Cardiac septum (tissue), 1 donor: ENCODE measurements around the gene ADAMTSL3. TPM values are rescaled to one million over a fixed set of nuclear protein-coding genes. Genes with fewer than 3 reads are reported as not detected.
"Not testable (repeated sequence)": the region's sequence is repeated elsewhere in the genome, so short reads cannot be mapped to it uniquely, and the experiment has no call there.

ENCODE experiments used
- DNase-seq: peaks from one replicate; pipeline ENCODE4 v3.0.0-alpha.2; 2020; ENCODE audit warnings: low spot score
- intact Hi-C: fragments of 100-400 bp; cut with DNase I; formaldehyde crosslinking; loops from one replicate; pipeline ENCODE4 v1.14.0; 2022
- total RNA-seq: library from RNA; stranded (reverse); fragmentation: NEBNext Ultra II Directional; extraction: Animal tissue kit (Norgen Biotek cat#: 25700); gene quantifications from one replicate; pipeline ENCODE4 v1.2.1, GENCODE V29; 2021
- donor health status: DM: no; HTN: no; CAD: no.

ADAMTSL3 gene
- total RNA-seq, 1 donor from 2014 or later: 9.8 TPM

DNA sequence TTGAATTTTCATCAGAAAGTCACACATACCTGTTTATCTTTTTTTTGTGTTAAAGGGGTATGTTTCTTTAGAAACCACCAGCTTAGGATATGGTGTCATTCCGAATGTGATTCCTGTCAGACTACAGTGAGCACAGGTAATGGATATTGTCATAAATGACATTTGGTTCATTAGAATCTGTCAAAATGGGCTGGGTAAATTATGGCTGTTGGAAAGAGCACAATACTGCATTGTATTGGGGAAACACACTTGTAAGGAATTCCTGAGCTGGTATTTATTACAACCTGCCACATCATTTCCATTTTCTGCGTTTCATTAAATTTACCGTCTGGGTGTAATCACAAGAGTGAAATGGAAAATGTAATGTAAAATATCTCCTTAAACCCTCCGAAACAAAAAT, 78.8 kb downstream of the ADAMTSL3 start:
- DNase-seq: no peak
- intact Hi-C loops: loop anchor here (10.0 kb wide), 1 partner anchor 302 kb away; no protein-coding TSS in a partner anchor

DNA sequence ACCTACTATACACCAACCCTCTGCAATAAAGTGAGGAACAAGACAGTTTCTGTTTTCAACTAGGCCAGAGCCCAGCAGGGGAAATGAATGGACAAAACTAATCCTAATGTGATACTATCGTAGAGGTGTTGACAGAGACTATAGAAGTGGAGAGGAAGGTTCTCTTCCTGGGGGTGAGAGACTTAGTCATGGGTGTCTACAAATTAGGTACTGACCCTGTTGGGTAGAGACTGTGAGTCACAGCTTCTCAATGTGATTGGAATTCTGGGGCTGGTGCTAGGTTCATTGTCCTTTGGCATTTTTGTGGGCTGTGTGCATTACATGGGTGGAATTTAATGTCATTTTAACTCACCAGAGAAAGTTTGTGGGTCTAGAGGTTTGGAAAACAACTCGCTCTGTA, 79.3 kb downstream of the ADAMTSL3 start:
- no peak for DNase-seq
- intact Hi-C loops: loop anchor here (10.0 kb wide), 1 partner anchor 302 kb away; no protein-coding TSS in a partner anchor

DNA sequence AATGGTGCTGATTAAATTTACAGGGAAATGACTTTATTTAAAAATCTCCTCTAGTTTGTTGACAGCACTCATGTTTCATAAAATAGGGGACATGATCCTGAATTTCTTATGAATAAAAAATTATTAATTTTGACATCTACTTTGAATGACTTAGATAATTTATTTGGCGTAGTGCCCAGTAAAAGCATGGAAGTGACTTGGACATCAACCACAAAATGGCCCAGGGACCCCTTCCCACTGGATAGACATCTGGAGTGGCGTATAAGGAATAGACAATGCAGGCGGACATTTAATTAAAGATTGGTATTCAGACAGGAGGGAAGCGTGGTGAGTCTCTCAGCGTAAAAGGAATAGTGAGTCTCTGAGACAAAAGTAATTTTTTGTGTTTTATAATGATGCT, 79.8 kb downstream of the ADAMTSL3 start:
- intact Hi-C loops: loop anchor here (10.0 kb wide), 1 partner anchor 301 kb away; no protein-coding TSS in a partner anchor

DNA sequence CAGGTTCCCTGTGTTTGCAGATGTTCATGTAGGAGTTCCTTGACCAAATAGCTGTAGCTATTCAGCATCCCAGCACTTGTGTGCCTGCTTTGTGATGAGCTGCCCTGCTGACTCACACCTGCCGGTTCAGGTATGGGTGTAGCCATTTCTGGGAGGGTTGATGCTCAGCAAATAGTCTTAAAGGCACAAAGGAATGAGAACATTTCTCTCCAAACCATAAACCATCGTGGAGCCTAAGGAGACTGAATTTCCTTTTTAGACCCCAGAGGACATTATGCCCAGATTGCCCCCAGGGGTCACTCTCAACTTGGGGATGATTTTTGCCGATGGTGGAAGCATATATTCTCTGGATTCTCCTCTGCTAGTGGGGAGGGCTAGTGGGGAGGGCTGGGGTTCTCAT, 80.6 kb downstream of the ADAMTSL3 start:
- DNase-seq: no peak
- intact Hi-C loops: loop anchor here (10.0 kb wide), 1 partner anchor 300 kb away; no protein-coding TSS in a partner anchor

More for the DNA sequence above, 79.8 kb downstream of the ADAMTSL3 start:
- DNase-seq: no peak

DNA sequence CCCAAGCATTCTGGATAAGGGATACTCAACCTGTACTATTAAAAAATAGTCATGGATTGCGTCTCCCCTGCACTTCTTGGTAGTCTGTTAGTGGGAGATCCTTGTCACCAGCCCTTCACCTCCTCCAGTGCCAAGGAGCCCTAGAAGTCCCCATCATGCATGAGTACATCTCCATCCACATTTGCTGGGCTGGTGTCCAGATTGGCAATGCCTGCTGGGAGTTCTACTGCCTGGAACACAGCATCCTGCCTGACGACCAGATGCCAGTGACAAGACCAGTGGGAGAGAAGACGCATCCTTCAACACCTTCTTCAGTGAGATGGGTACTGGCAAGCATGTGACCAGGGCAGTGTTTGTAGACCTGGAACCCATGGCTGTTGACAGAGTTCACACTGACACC, 85.7 kb downstream of the ADAMTSL3 start:
- no peak for DNase-seq
- intact Hi-C loops: loop anchor here (10.0 kb wide), 1 partner anchor 295 kb away; no protein-coding TSS in a partner anchor

DNA sequence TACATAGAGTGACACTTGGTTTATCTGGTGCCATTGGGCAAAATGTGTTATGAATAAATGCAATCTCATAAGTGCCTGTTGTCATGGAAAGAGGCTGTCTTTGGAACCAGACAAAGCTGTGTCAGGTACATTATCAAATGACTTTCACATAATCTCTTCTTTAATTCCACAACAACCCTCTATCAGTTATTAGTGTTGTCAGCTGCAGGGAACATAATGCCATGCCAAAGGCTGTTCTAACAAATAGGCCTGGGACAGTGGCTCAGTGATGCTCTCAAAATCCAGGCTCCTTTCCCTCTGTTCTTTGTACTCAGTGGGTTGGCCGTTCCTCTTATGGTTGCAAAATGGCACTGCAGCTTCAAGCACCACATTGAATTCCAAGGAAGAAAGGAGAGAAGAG, 91.8 kb downstream of the ADAMTSL3 start:
- DNase-seq: no peak
- intact Hi-C loops: loop anchor here (5.0 kb wide), 2 partner anchors 88 to 102 kb away; no protein-coding TSS in a partner anchor

DNA sequence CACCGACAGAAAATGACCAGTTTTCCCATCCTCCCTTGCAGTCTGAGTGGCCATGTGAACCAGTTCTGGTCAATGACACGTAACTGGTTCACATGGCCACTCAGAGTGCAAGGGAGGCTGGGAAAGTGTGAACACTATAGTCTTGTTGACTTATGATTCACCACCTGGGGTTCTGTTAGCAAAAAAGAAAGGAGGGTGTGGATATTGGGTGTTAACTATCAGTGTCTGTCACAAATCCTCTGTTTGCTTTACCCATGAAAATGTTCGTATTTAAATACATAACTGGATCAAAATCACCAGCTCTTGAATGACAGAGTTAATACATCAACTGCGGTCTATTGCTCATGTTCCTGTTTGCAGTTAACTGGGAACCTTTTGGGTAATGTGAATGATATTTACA, 92.3 kb downstream of the ADAMTSL3 start:
- intact Hi-C loops: loop anchor here (5.0 kb wide), 2 partner anchors 89 to 101 kb away; no protein-coding TSS in a partner anchor
- no peak for DNase-seq

DNA sequence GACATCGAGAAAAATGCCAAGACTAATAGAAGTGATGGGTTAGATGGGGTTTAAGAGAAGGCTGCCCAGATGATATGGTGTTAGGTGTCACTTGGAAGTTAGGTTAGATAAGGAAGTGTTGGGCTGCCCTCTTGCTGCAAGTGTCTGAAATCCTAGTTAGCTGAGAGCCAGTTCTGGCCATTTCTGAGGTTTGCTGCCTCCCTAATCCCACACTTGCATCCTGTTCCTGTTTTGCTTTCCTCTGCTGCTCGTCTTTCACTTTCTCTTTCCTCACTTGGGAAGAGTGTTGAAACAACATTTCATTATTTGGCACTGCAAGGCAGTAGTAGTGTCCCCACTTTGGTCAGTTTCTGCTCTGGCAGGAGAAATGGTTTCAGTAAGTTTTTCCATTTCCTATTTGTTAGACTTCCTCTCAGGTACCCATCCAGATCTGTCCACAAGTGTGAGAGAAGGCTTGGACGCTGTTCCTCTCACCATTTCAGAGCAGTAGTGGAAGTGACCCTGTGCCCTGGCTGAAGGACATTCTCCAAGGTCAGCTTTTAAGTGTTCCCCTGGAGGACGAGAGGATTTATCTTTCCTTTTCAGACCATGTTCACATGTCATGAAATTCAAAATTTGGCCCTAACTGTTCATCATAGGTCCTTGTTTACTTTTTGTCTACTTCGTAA, 93.3 kb downstream of the ADAMTSL3 start:
- intact Hi-C loops: loop anchor here (5.0 kb wide), 2 partner anchors 90 to 100 kb away; no protein-coding TSS in a partner anchor
- no peak for DNase-seq

DNA sequence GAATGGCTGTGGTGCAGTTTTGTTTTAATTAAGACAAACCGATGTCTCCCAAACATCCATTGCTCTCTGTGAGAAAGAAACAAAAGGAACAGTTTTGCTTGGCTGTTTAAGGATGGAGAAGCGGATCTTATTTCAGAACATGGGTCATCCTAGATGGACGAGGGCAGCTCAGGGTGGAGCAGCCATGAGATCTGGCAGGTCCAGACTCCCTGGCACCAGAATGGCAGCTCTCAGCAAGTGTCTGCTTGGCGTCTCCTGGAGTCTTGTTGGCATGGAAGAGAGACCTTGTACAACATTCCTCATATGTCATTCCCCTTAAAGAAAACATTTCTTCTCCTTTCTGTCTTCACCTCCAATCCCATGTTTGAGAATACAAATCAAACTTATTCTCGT, 93.8 kb downstream of the ADAMTSL3 start:
- intact Hi-C loops: loop anchor here (5.0 kb wide), 2 partner anchors 90 to 100 kb away; no protein-coding TSS in a partner anchor
- no peak for DNase-seq

DNA sequence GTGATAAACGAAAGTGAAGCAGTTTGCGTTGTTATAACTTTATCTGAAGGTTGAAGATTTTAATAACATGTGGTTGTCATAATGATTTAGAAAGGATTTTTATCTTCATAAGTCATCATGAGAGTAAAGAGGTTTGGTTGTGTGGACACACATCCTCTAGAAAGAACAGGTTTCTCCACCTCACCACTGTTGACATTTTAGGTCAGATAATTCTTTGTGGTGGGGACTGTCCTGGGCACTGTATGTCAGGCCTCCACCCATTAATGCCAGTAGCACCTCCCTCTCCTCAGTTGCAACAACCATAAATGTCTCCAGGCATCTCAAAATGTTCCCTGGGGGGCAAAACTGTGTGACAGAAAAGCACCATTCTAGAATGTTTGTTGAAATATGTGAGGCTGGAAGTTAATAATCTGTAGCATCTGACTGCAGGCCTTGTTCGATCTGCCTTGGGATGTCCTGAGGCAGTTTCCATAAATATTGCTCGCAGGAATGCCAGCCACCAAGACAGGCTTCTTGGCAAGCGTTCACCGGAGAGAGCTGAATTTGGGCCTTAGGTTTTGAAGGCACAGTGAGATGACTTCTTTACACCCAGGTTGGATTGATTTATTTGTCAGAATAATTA, 100.1 kb downstream of the ADAMTSL3 start:
- no peak for DNase-seq
- intact Hi-C loops: no loop called here

DNA sequence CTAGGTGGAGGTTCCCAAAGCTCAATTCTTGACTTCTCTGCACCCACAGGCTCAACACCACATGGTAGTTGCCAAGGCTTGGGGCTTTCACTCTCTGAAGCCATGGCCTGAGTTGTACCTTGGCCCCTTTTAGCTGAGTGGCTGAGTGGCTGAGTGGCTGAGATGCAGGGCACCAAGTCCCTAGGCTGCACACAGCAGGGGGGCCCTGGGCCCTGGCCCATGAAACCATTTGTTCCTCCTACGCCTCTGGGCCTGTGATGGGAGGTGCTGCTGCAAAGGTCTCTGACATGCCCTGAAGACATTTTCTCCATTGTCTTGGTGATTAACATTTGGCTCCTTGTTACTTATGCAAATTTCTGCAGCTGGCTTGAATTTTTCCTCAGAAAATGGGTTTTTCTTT, 103.4 kb downstream of the ADAMTSL3 start:
- DNase-seq, intact Hi-C loops: not testable (repeated sequence)

DNA sequence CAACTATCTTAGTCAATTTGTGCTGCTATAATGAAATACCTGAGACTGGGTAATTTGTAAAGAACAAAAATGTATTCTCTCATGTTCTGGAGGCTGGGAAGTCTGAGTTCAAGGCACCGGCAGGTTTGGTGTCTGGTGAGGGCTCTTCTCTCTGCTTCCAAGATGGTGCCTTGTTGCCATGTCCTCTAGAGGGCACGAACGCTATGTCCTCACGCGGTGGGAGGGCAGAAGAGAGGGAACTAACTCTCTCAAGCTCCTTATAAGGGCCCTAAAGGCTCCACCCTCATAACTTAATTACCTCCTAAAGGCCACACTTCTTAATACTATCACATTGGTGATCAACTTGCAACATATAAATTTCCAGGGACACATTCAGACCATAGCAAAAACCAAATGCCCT, 108.4 kb downstream of the ADAMTSL3 start:
- intact Hi-C loops: no loop called here
- DNase-seq: no peak

DNA sequence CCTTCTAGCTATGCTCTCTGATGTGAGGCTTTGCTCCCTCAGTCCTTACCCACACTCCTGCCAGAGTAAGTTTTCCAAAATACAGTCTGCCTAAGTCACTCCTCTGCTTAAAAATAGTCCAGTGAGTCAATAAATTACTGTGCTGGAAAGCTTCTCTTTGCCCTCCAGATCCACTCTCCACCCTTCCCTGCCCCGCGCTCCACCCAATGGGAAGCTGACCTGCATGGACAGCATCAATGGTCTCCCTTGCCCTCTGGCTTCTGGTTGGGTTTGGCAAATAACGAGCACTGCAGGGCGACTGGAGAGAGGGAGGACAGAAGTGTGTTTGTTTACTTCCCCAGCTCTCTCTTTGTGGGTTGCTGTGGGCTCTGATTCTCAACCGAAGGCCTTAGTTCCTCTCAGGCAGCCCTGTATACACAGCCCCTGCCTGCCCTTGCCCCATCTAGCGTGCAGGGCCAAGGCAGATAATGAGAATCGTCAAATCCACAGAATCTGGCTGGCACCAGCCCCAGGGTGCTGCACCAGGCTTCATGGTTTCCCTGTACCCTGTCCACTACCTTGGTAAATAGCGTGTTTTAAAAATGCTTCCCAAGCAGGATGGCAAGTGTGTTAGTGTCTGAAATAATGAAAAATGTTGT, 110.4 kb downstream of the ADAMTSL3 start:
- intact Hi-C loops: no loop called here
- no peak for DNase-seq

DNA sequence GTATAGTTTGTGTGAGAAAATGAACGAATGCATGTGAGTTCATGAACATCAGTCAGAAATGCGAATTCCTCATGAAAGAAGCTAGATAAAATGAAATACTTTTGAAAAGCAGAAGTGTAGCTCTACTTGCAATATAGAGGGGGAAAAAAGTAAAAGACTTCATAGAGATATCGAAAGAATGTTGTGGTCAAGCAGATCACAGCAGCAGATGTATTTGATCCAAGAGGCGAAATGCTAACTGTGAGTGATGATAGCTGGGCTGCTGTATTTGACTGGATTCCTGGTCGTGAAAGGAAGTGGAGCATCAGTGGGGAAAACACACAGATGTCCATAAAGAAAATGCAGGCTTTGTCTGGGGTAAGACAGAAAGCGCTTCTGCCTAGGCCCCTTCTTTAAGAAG, 112.4 kb downstream of the ADAMTSL3 start:
- intact Hi-C loops: no loop called here
- DNase-seq: no peak

DNA sequence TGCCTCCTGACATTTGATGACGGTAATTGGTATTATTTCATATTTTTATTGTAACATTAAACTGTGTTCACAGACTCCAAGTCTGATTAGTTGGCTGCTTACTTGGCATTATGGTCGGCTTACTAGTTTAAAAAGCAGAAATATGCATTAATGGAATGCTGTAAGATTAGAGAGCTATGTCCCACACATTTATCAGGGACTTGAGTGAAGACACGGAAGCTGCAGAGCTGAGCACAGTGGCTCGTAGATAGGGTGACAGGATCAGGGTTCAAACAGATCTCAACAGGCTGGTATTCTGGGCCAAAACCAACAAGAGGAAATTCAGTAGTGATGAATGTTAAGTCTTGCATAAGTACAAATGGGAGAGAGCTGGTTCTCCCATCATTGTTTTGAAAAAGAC, 113.8 kb downstream of the ADAMTSL3 start:
- intact Hi-C loops: no loop called here
- DNase-seq: no peak

DNA sequence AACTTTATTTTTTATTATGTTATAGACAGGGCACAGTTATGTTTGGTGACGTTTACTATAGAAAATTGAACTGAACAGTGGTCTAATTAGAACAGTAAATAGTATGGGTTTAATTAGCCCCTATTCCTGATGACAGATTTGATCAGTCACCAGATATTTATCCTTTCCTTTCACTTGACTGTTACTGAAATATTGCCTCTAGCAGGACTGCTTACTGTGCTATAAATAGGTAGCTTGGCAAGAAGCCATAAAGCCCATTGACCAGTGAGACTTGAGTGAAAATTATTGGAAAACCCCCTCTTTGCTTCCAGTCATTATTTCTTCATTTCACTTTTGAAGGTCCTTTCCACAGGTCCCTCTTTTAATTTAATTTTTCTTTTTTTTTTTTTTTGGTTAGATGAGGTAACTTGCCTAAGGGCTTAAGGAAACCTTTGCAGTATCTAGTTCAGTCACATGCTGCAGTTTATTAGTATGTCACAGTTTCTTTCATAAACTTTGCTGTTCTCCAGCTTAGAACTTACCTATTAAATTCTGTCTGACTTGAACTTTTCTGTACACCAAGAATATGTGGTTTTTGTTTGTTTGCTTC, 115.6 kb downstream of the ADAMTSL3 start:
- intact Hi-C loops: no loop called here
- no peak for DNase-seq

DNA sequence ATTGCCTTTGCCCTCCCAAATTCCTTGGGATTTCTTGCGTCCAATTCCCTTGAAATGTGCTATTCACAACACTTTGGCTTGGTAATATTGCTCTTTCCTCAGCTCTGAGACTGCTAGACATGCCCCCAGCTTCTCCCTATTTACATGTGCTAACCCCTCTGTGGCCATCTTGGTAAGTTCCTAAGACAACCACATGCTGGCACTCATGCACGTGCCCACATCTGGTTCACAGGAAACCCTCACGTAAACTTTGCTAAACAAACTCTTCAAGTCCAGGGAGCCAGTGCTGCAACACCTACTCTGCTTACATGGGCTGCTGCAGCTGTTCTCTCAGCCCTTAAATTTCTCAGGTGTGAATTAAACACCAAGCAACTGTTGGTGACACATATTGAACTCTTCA, 121.8 kb downstream of the ADAMTSL3 start:
- intact Hi-C loops: no loop called here
- DNase-seq: no peak

DNA sequence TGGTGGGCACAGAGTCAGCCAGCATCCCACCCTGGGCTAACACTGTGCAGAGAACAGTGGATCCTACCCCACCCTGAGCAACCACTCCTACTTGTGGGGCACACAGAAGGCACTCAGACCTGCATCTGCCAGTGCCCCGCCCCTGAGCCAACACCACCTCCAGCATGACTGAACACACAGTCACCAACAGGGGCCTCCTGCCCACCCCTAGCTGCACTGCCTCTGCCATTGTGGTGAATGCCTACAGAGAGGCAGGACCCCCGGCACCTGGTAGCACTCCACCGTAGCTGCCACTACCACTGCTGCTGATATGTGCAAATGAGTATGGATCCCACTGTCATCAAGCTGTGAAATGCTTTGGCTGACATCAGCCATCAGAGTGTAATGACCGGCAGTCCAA, 123.1 kb downstream of the ADAMTSL3 start:
- no peak for DNase-seq
- intact Hi-C loops: no loop called here

DNA sequence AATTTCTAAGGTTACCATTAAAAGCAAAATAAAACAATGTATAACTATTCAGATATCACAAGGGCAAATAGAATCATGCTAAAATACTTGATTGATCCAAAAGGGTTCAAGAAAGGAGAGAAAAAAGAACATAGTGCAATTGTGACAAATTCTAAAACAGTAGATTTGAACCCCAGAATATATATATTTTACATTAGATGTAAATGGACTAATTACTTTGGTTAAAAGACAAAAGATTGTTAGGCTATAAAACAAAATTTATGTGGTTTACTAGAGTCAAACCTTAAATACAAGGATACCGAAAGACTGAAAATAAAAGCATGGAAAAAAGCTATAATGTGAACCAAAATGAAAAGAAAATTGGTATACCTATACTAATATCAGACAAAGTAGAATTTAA, 129.3 kb downstream of the ADAMTSL3 start:
- intact Hi-C loops: no loop called here
- DNase-seq: no peak

DNA sequence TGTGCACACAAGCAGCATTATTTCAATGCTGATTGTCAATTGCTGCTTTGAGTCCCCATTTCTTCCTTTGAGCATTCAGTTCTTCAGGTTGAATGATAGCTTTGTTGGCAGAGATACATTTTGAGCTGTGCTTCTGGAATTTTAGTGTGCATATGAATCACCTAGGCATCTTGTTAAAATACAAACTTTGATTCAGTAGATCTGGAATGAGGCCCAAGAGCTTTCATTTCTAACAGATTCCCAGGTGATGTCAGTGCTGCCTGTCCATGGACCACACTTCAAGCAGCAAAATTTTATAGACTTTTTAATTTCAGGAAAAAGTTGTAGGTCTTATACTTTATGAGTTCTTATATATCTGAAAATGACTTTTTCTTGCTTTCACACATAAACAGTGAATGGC, 131.1 kb downstream of the ADAMTSL3 start:
- intact Hi-C loops: no loop called here

More for the DNA sequence above, 131.1 kb downstream of the ADAMTSL3 start:
- no peak for DNase-seq
